KMS-11 (cell line): ENCODE results near the gene LRRC9.

Source experiments
- H2AFZ ChIP-seq: fragments of 200-600 bp; sonication (generic); 2 replicates; pipeline ENCODE4 v1.6.1; 2016; ENCODE audit warnings: antibody characterized with exemption, mixed run types, low read depth
- H3K27ac ChIP-seq: fragments of 200-600 bp; sonication (generic); 2 replicates; pipeline ENCODE4 v1.6.1; 2016; ENCODE audit warnings: mild to moderate bottlenecking, mixed run types
- H3K27me3 ChIP-seq: fragments of 200-600 bp; sonication (generic); 2 replicates; pipeline ENCODE4 v1.6.1; 2017; ENCODE audit warnings: mild to moderate bottlenecking, low read depth, mixed run types, moderate library complexity; ENCODE audit not compliant: insufficient read depth
- H3K36me3 ChIP-seq: fragments of 200-600 bp; sonication (generic); 2 replicates; pipeline ENCODE4 v1.6.1; 2017; ENCODE audit warnings: mild to moderate bottlenecking, mixed run types; ENCODE audit not compliant: insufficient read depth
- H3K4me1 ChIP-seq: fragments of 200-600 bp; sonication (generic); 2 replicates; pipeline ENCODE4 v1.6.1; 2016; ENCODE audit warnings: mild to moderate bottlenecking, low read depth, mixed run types; ENCODE audit not compliant: poor library complexity, severe bottlenecking
- H3K4me2 ChIP-seq: fragments of 200-600 bp; sonication (generic); 2 replicates; pipeline ENCODE4 v1.7.0; 2016; ENCODE audit warnings: mild to moderate bottlenecking, mixed run types
- H3K4me3 ChIP-seq: fragments of 200-600 bp; sonication (generic); IDR thresholded peaks from 2 replicates; pipeline ENCODE4 v1.6.1; 2017; ENCODE audit warnings: low read depth, low read length, mixed read lengths; ENCODE audit not compliant: insufficient read depth
- H3K79me2 ChIP-seq: fragments of 200-600 bp; sonication (generic); 2 replicates; pipeline ENCODE4 v1.6.1; 2016; ENCODE audit warnings: low read depth, mixed run types; ENCODE audit not compliant: insufficient read depth
- H3K9ac ChIP-seq: fragments of 200-600 bp; sonication (generic); 2 replicates; pipeline ENCODE4 v1.6.1; 2016; ENCODE audit warnings: mild to moderate bottlenecking, mixed run types
- H4K20me1 ChIP-seq: fragments of 200-600 bp; sonication (generic); 2 replicates; pipeline ENCODE4 v1.6.1; 2016; ENCODE audit warnings: mild to moderate bottlenecking, mixed run types; ENCODE audit not compliant: insufficient read depth
- CTCF ChIP-seq: fragments of 200-600 bp; sonication (generic); conservative IDR thresholded peaks from 2 replicates; pipeline ENCODE4 v1.6.1; 2017; ENCODE audit warnings: low read depth, mild to moderate bottlenecking, antibody characterized with exemption, low read length, moderate library complexity, mixed read lengths

The LRRC9 gene

DNA sequence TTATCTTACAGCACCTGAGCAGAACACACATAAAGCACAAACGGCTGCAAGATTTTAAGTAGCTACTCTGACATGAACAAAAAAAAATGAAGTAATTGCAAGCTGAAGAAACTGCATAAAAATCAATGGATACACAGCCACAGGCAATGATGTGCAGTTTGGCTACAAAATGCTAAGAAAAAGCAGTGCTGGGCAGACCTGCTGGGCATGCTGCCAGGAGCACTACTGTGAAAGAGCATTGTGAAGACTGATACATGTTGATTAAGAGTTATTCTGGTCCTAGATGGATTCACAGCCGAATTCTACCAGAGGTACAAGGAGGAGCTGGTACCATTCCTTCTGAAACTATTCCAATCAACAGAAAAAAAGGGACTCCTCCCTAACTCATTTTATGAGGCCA lies 29.3 kb upstream of the LRRC9 start:
- H4K20me1 ChIP-seq = no peaks in the 10 kb centered on the region
- TF ChIP-seq CTCF = no peak
- no peak overlapping the region for H3K9ac ChIP-seq
- peaks cover 3% of the 10 kb centered on the region for H3K4me1 ChIP-seq
- no peaks in the 10 kb centered on the region for H3K36me3 ChIP-seq
- no peaks in the 10 kb centered on the region for H3K27me3 ChIP-seq
- no peak overlapping the region for H3K4me3 ChIP-seq
- no peak overlapping the region for H3K27ac ChIP-seq
- H3K79me2 ChIP-seq = no peaks in the 10 kb centered on the region
- H2AFZ ChIP-seq = no peak overlapping the region
- H3K4me2 ChIP-seq = no peak overlapping the region

DNA sequence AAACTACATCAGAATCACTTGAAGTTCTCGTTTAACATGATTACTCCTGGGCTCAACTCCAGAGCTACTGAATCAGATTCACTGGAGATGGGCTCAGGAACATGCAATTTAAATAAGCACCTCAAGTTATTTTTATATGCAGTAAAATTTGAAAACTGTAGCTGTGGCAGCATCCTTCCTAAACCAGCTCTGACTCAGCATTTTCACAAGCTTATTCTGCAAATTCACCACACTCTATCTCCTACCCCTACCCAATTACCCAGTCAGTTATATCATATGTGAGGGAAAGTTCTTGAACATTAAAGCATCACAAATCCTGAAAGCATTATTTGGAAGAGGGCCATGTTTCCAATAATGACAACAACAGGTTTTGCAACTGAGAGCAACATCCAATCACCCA lies 24.2 kb upstream of the LRRC9 start:
- Histone ChIP-seq H3K4me1 (peaks cover 4% of the 10 kb centered on the region), H3K4me3 (no peak overlapping the region), H3K79me2 (no peaks in the 10 kb centered on the region), H3K4me2 (no peak overlapping the region), H2AFZ (no peak overlapping the region), H4K20me1 (no peaks in the 10 kb centered on the region), H3K27me3 (no peaks in the 10 kb centered on the region), H3K36me3 (no peaks in the 10 kb centered on the region), H3K9ac (no peak overlapping the region), H3K27ac (no peak overlapping the region)
- TF ChIP-seq CTCF = no peak

- Histone ChIP-seq H3K27ac (no peak overlapping the region), H2AFZ (no peak overlapping the region), H4K20me1 (no peaks in the 10 kb centered on the region), H3K27me3 (no peaks in the 10 kb centered on the region), H3K4me3 (no peak overlapping the region), H3K79me2 (no peaks in the 10 kb centered on the region), H3K4me2 (no peak overlapping the region), H3K4me1 (peaks cover 4% of the 10 kb centered on the region), H3K9ac (no peak overlapping the region), H3K36me3 (no peaks in the 10 kb centered on the region)
- no peak for TF ChIP-seq CTCF
These were observed 22.1 kb upstream of the LRRC9 start for GRCh38 chr14:59897757-59898383.

DNA sequence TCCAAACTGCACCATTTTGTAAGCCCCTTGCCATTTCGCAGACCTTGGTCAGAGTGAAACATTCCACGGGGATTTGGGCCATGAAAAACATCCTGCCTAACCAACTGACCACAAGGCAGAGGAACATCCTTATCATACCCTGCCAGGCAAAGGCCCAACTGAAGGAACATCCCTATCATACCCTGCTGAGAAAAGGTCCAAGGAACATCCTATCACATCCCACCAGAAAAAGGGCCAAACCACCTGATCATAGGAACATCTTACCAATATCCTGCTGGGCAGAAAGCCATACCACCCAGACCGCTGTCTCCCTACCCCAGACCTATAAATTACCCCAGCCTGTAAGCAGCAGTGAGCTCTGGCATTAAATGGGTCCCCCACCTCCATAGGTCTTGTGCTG lies 19.4 kb upstream of the LRRC9 start:
- TF ChIP-seq CTCF = no peak
- Histone ChIP-seq H3K79me2 (no peaks in the 10 kb centered on the region), H3K36me3 (no peaks in the 10 kb centered on the region)

More for the DNA sequence above, 19.4 kb upstream of the LRRC9 start:
- Histone ChIP-seq H3K4me1 (peaks cover 3% of the 10 kb centered on the region), H3K9ac (no peak overlapping the region), H3K4me3 (no peak overlapping the region), H3K27me3 (no peaks in the 10 kb centered on the region), H4K20me1 (no peaks in the 10 kb centered on the region), H3K4me2 (no peak overlapping the region), H2AFZ (no peak overlapping the region), H3K27ac (no peak overlapping the region)
